Keratinocyte (primary cell): ENCODE measurements around the gene NUSAP1. TPM values are rescaled to one million over a fixed set of nuclear protein-coding genes. Genes with fewer than 3 reads are reported as not detected.

Experiments used
- DNase-seq: peaks from one replicate; pipeline ENCODE4 v3.0.0-alpha.2; 2011; ENCODE audit warnings: low read depth, missing footprints, low spot score
- FAIRE-seq: peaks from 2 replicates; lab custom pipeline; 2011; peaks lifted over from hg19 to GRCh38; lab: Jason Lieb, UNC
- H2AFZ ChIP-seq: 2 replicates; pipeline ENCODE4 v1.6.0; 2012; ENCODE audit warnings: low read length, control low read depth, inconsistent platforms; ENCODE audit not compliant: control insufficient read depth
- H3K27ac ChIP-seq: 2 replicates; pipeline ENCODE4 v1.5.1; 2011; ENCODE audit warnings: low read length; ENCODE audit not compliant: control insufficient read depth, insufficient read depth
- H3K27me3 ChIP-seq: 3 replicates; pipeline ENCODE4 v1.6.0; 2011; ENCODE audit warnings: low read length; ENCODE audit not compliant: control insufficient read depth, insufficient read depth; ENCODE audit errors: extremely low read depth
- H3K36me3 ChIP-seq, 2 experiments: 2 replicates in 1 of 2; 3 replicates in 1 of 2; pipeline ENCODE4 v1.5.1; 2011; ENCODE audit warnings: low read length in 2 of 2, mild to moderate bottlenecking in 1 of 2; ENCODE audit not compliant: control insufficient read depth in 2 of 2, insufficient read depth in 2 of 2; ENCODE audit errors: extremely low read depth in 1 of 2
- H3K4me1 ChIP-seq: 3 replicates; pipeline ENCODE4 v1.5.1; 2011; ENCODE audit warnings: low read length; ENCODE audit not compliant: control insufficient read depth, insufficient read depth; ENCODE audit errors: extremely low read depth
- H3K4me2 ChIP-seq: 3 replicates; pipeline ENCODE4 v1.6.0; 2011; ENCODE audit warnings: low read depth, low read length; ENCODE audit not compliant: control insufficient read depth, insufficient read depth; ENCODE audit errors: extremely low read depth
- H3K4me3 ChIP-seq, 3 experiments: fragments of 200-600 bp in 1 of 3; sonication (generic) in 1 of 3; 2 replicates in 2 of 3; 3 replicates in 1 of 3; pipeline ENCODE4 v1.5.1; 2011 to 2016; ENCODE audit warnings: low read length in 3 of 3, mild to moderate bottlenecking in 3 of 3, control low read depth in 2 of 3, inconsistent platforms in 1 of 3, low read depth in 1 of 3, mixed read lengths in 1 of 3, mixed run types in 1 of 3, moderate library complexity in 1 of 3; ENCODE audit not compliant: control insufficient read depth in 2 of 3, insufficient read depth in 2 of 3; ENCODE audit errors: extremely low read depth in 1 of 3
- H3K79me2 ChIP-seq: 2 replicates; pipeline ENCODE4 v1.6.0; 2012; ENCODE audit warnings: low read length; ENCODE audit not compliant: control insufficient read depth, insufficient read depth
- H3K9ac ChIP-seq: 3 replicates; pipeline ENCODE4 v1.6.0; 2011; ENCODE audit warnings: low read length; ENCODE audit not compliant: control insufficient read depth, insufficient read depth; ENCODE audit errors: extremely low read depth
- H3K9me1 ChIP-seq: 3 replicates; pipeline ENCODE4 v1.6.0; 2011; ENCODE audit warnings: low read length; ENCODE audit not compliant: control insufficient read depth, insufficient read depth; ENCODE audit errors: extremely low read depth
- H3K9me3 ChIP-seq: 2 replicates; pipeline ENCODE4 v1.5.1; 2012; ENCODE audit warnings: low read depth, low read length; ENCODE audit not compliant: control insufficient read depth
- H4K20me1 ChIP-seq: 3 replicates; pipeline ENCODE4 v1.6.0; 2011; ENCODE audit warnings: low read length; ENCODE audit not compliant: control insufficient read depth, insufficient read depth; ENCODE audit errors: extremely low read depth
- EZH2 ChIP-seq: IDR thresholded peaks from one replicate; pipeline ENCODE4 v1.6.1; 2012; ENCODE audit warnings: inconsistent platforms, mild to moderate bottlenecking, low read length, moderate library complexity
- dilution Hi-C: fragments of 300-500 bp; cut with MboI; formaldehyde crosslinking; loops from one replicate; pipeline ENCODE4 v1.7.0; 2020; ENCODE audit warnings: low sequenced_read_pairs; ENCODE audit not compliant: extremely low pct_ligation_motif_present
- polyA plus RNA-seq, 5 experiments: library from polyadenylated mRNA; depleted of rRNA in 3 of 5; stranded (reverse) in 3 of 5; stranded (forward) in 1 of 5; unstranded in 1 of 5; fragments of >200 nt; gene quantifications; 1 replicate in 1 of 5; 2 replicates in 3 of 5; 3 replicates in 1 of 5; pipeline versions ENCODE4 v1.2.1 to v1.2.3, GENCODE V29; 2011 to 2012; ENCODE audit warnings: missing spikeins in 2 of 5, low read depth in 1 of 5, low replicate concordance in 1 of 5
- TF ChIP-seq, protein P1 (sequence below), 3 experiments: IDR thresholded peaks in 1 of 3; conservative IDR thresholded peaks in 1 of 3; optimal IDR thresholded peaks in 1 of 3; 2 replicates in 2 of 3; 3 replicates in 1 of 3; pipeline versions ENCODE3 to v1.5.1; 2011; ENCODE audit warnings: low read length in 3 of 3, mild to moderate bottlenecking in 3 of 3, moderate library complexity in 2 of 3, control low read depth in 1 of 3, inconsistent platforms in 1 of 3; ENCODE audit not compliant: insufficient read depth in 2 of 3; ENCODE audit errors: extremely low read depth in 1 of 3

Gene NUSAP1
- polyA plus RNA-seq, 1 donor (not counting 4 experiments of a cell fraction or from before 2014, with no cell fraction given) = 39.5 TPM

DNA sequence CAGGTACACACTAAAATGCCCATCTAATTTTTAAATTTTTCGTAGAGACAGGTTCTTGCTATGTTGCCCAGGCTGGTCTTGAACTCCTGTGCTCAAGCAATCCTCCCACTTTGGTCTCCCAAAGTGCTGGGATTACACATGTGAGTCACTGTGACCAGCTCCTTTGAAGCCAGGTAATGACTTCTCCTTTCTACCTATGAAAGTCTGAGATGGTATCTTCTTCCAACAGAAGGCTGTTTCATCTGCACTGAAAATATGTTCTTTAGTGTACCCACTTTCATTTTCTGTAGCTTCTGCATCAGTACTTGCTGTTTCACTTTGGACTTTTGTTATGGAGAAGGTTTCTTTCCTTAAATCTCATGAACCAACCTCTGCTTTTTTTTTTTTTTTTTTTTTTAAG, 9.1 kb upstream of the NUSAP1 start:
- dilution Hi-C loops = no loop called here
- DNase-seq (no peak), FAIRE-seq (peak; percentile 36)
- Histone ChIP-seq H2AFZ (no peak overlapping the region), H3K4me1 (no peaks in the 10 kb centered on the region), H3K9ac (no peak overlapping the region), H3K4me3 (no peak overlapping the region), H3K4me2 (no peak overlapping the region), H3K27me3 (no peaks in the 10 kb centered on the region), H3K79me2 (no peaks in the 10 kb centered on the region), H3K36me3 (no peaks in the 10 kb centered on the region), H3K9me1 (no peaks in the 10 kb centered on the region), H3K9me3 (no peaks in the 10 kb centered on the region), H4K20me1 (no peaks in the 10 kb centered on the region), H3K27ac (no peak overlapping the region)
- TF ChIP-seq EZH2 = no peak
- TF ChIP-seq, protein P1, sequence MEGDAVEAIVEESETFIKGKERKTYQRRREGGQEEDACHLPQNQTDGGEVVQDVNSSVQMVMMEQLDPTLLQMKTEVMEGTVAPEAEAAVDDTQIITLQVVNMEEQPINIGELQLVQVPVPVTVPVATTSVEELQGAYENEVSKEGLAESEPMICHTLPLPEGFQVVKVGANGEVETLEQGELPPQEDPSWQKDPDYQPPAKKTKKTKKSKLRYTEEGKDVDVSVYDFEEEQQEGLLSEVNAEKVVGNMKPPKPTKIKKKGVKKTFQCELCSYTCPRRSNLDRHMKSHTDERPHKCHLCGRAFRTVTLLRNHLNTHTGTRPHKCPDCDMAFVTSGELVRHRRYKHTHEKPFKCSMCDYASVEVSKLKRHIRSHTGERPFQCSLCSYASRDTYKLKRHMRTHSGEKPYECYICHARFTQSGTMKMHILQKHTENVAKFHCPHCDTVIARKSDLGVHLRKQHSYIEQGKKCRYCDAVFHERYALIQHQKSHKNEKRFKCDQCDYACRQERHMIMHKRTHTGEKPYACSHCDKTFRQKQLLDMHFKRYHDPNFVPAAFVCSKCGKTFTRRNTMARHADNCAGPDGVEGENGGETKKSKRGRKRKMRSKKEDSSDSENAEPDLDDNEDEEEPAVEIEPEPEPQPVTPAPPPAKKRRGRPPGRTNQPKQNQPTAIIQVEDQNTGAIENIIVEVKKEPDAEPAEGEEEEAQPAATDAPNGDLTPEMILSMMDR (optimal IDR thresholded peaks at IDR 0.05 in 1 of 3, IDR thresholded peaks at IDR 0.05 in 1 of 3, conservative IDR thresholded peaks at IDR 0.05 in 1 of 3; ENCODE audit: extremely low read depth in 1 of 3, insufficient read depth in 2 of 3, low read length in 3 of 3) = no peak

DNA sequence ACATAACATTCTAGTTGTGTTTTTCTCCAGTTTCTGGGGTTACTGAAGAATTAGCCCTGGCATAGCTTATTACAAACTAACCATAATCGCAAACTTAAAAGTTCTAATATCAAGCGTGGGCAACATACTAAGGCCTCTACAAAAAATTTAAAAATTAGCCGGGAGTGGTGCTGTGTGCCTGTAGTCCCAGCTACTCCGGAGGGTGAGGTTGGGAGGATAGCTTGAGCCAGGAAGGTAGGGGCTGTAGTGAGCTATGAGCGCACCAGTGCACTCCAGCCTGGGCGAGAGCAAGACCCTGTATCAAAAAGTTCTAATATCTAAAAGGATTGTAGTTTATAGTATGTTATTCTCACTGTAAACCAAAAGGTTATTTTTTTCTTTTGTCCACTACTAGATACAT, 1.4 kb upstream of the NUSAP1 start:
- Histone ChIP-seq H3K9ac (peak overlapping the region; percentile 92), H3K4me1 (peaks cover 17% of the 10 kb centered on the region), H3K9me1 (no peaks in the 10 kb centered on the region), H3K27ac (peak overlapping the region; percentile 80), H3K36me3 (no peaks in the 10 kb centered on the region), H3K79me2 (peaks cover 26% of the 10 kb centered on the region), H3K9me3 (no peaks in the 10 kb centered on the region), H2AFZ (peak overlapping the region; percentile 100), H4K20me1 (no peaks in the 10 kb centered on the region), H3K4me2 (peak overlapping the region; percentile 93), H3K27me3 (no peaks in the 10 kb centered on the region), H3K4me3 (peak overlapping the region in 2 of 3 experiments; percentile 94 to 95)
- FAIRE-seq (no peak), DNase-seq (no peak)
- no peak for TF ChIP-seq EZH2
- TF ChIP-seq, protein P1 (optimal IDR thresholded peaks at IDR 0.05 in 1 of 3, IDR thresholded peaks at IDR 0.05 in 1 of 3, conservative IDR thresholded peaks at IDR 0.05 in 1 of 3; ENCODE audit: extremely low read depth in 1 of 3, insufficient read depth in 2 of 3, low read length in 3 of 3) = no peak
- dilution Hi-C loops = no loop called here
